ENCODE results near the gene HDLBP. TPM values are rescaled to one million over a fixed set of nuclear protein-coding genes. Genes with fewer than 3 reads are reported as not detected.

The HDLBP gene
- polyA plus RNA-seq, 3 donors = 50.4 to 73.1 (median 69.9) TPM

- no peaks in the 10 kb centered on the region for H3K36me3 ChIP-seq (replicated peaks in 1 of 2; ENCODE audit: control insufficient read depth in 1 of 2, insufficient read depth in 2 of 2, low read length in 2 of 2)
- H3K4me1 Mint-ChIP-seq = peaks cover 69% of the 10 kb centered on the region
- peak within 1 kb of the TSS; percentile 96 to 99 for H3K4me3 Mint-ChIP-seq
- no peaks in the 10 kb centered on the region for H3K9me3 ChIP-seq (replicated peaks in 1 of 2; ENCODE audit: control insufficient read depth in 1 of 2, insufficient read depth in 1 of 2, low read length in 2 of 2)
- H3K9ac ChIP-seq (ENCODE audit: insufficient read depth, low read length, poor library complexity, severe bottlenecking) = peak within 1 kb of the TSS; percentile 93
- H3K4me3 ChIP-seq (replicated peaks in 1 of 3; ENCODE audit: low read depth in 2 of 3, low read length in 3 of 3) = peak within 1 kb of the TSS; percentile 88 to 96 (median 88)
- peak in 2 of 3 donors; percentile 59 to 78 for DNase-seq
- H3K36me3 Mint-ChIP-seq = peaks cover 13 to 17% of the 10 kb centered on the region in 2 donors
- intact Hi-C loops (cut with micrococcal nuclease) = loop anchor here (2.0 to 5.0 kb wide), 3 partner anchors 41 to 321 kb away; partner anchors contain the start of genes FARP2 (in 2 of the 2), ATG4B (in 1 of the 2), PPP1R7 (in 1 of the 2) and THAP4 (in 1 of the 2)
- H3K4me2 ChIP-seq (replicated peaks; ENCODE audit: extremely low read depth, low read length, poor library complexity, severe bottlenecking) = peak within 1 kb of the TSS; percentile 89
- H3K9me3 Mint-ChIP-seq = no peaks in the 10 kb centered on the region
- peak within 1 kb of the TSS; percentile 66 for H2AFZ ChIP-seq (ENCODE audit: insufficient read depth, low read depth, low read length, poor library complexity, severe bottlenecking)
- peak within 1 kb of the TSS; percentile 100 for H3K27ac Mint-ChIP-seq
- H4K20me1 ChIP-seq (ENCODE audit: insufficient read depth, low read length) = peaks cover 67% of the 10 kb centered on the region
- H3K27ac ChIP-seq (ENCODE audit: low read depth in 1 of 2, low read length in 2 of 2) = peak within 1 kb of the TSS; percentile 98 to 99
- TF ChIP-seq CTCF (IDR thresholded peaks at IDR 0.05) = no peak
- no peaks in the 10 kb centered on the region for H3K27me3 ChIP-seq (ENCODE audit: control insufficient read depth in 2 of 2, insufficient read depth in 2 of 2, low read length in 2 of 2)
- peaks cover 83% of the 10 kb centered on the region for H3K79me2 ChIP-seq (ENCODE audit: insufficient read depth, low read length)
- WGBS (ENCODE audit: insufficient coverage) = under 1% methylated on average over 64 of the region's 75 CpGs
- H3K27me3 Mint-ChIP-seq (ENCODE audit: low read depth in 3 of 3) = peaks cover 0 to 5% (median 4%) of the 10 kb centered on the region in 3 donors
- peaks cover 37 to 58% of the 10 kb centered on the region in 2 donors for H3K4me1 ChIP-seq (ENCODE audit: control insufficient read depth in 1 of 2, insufficient read depth in 2 of 2, low read length in 2 of 2)
Measured at GRCh38 chr2:241315879-241316631, 583 bp upstream of the HDLBP start, which contains the start of gene SEPTIN2. SEPTIN2 (plus strand) TSS chr2:241315925; CDS start chr2:241324233, 8,308 bp downstream.

DNA sequence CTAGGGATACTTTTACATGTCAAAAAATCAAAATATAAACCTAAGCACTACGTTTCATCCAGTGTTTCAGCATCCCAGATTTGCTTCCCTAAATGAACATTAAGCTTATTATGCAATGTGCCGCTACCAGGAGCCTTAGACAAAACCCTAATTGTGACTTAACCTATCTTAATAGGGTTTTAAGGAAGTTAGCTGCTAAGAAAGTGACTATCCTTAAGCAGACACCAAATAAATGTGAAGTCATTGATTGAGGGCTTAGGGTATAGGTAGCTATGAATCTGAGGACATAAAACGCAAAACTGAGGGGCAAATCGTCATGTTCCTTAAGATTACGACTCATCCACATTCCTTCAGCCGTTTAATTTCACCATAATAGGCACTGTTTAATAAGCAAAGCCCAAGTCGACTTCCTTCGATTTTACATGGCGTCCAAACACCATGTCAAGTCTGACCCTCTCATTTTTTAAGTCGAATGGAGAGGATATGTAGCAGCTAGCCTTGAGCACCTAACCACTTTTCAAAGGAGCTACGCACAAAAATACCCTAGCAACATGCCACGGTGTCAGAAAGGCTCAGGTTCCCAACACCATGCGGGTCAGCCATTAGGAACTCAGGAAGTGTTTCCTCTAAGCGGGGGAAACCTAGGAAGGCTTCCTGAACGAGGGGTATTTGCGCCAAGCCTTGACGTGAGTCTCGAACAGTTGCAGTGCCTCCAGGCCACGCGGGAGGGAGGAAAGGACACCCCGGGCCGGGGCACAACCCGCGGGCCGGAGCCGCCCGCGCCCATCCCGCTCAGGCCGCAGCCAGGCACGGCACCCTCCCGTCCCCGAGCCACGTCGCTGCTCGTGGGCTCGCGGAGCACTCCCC is 1.0 kb downstream of the HDLBP start:
- 0% methylated on average over 27 of the region's 38 CpGs for WGBS (ENCODE audit: insufficient coverage)
- no peaks in the 10 kb centered on the region for H3K27me3 ChIP-seq (ENCODE audit: control insufficient read depth in 2 of 2, insufficient read depth in 2 of 2, low read length in 2 of 2)

More for the DNA sequence above, 1.0 kb downstream of the HDLBP start:
- Histone ChIP-seq H3K79me2 (ENCODE audit: insufficient read depth, low read length) (peaks cover 83% of the 10 kb centered on the region), H3K27ac (ENCODE audit: low read depth in 1 of 2, low read length in 2 of 2) (peak overlapping the region; percentile 98 to 99), H3K9ac (ENCODE audit: insufficient read depth, low read length, poor library complexity, severe bottlenecking) (peak overlapping the region; percentile 93), H2AFZ (ENCODE audit: insufficient read depth, low read depth, low read length, poor library complexity, severe bottlenecking) (peak overlapping the region; percentile 66), H3K4me3 (replicated peaks in 1 of 3; ENCODE audit: low read depth in 2 of 3, low read length in 3 of 3) (peak overlapping the region; percentile 88 to 94 (median 88)), H3K4me1 (ENCODE audit: control insufficient read depth in 1 of 2, insufficient read depth in 2 of 2, low read length in 2 of 2) (peaks cover 44 to 57% of the 10 kb centered on the region in 2 donors), H3K9me3 (replicated peaks in 1 of 2; ENCODE audit: control insufficient read depth in 1 of 2, insufficient read depth in 1 of 2, low read length in 2 of 2) (no peaks in the 10 kb centered on the region), H3K4me2 (replicated peaks; ENCODE audit: extremely low read depth, low read length, poor library complexity, severe bottlenecking) (peak overlapping the region; percentile 86), H4K20me1 (ENCODE audit: insufficient read depth, low read length) (peaks cover 67% of the 10 kb centered on the region), H3K36me3 (replicated peaks in 1 of 2; ENCODE audit: control insufficient read depth in 1 of 2, insufficient read depth in 2 of 2, low read length in 2 of 2) (no peaks in the 10 kb centered on the region)
- peaks cover 71% of the 10 kb centered on the region for H3K4me1 Mint-ChIP-seq
- H3K27ac Mint-ChIP-seq = peak overlapping the region; percentile 95 to 100 (median 100)
- peak; percentile 76 to 91 (median 89) for DNase-seq
- TF ChIP-seq CTCF (IDR thresholded peaks at IDR 0.05) = no peak
- H3K9me3 Mint-ChIP-seq = no peaks in the 10 kb centered on the region
- H3K4me3 Mint-ChIP-seq = peak overlapping the region; percentile 81 to 96
- H3K36me3 Mint-ChIP-seq = peaks cover 7 to 8% of the 10 kb centered on the region in 2 donors
- H3K27me3 Mint-ChIP-seq (ENCODE audit: low read depth in 3 of 3) = peaks cover 0 to 5% (median 4%) of the 10 kb centered on the region in 3 donors
- intact Hi-C loops (cut with micrococcal nuclease) = loop anchor here (2.0 to 5.0 kb wide), 4 partner anchors 42 to 322 kb away; partner anchors contain the start of genes FARP2 (in 2 of the 2), ATG4B (in 1 of the 2), PPP1R7 (in 1 of the 2) and THAP4 (in 1 of the 2)
